VCaP (cell line): ENCODE results near the gene PLGRKT.
A peak's percentile ranks its signal among the peaks of the same experiment; 100 is the strongest.

Experiments
- H3K27ac ChIP-seq: fragments of 450-650 bp; 2 replicates; pipeline ENCODE4 v1.5.1; 2017
- TF ChIP-seq, protein P1 (sequence below): fragments of 450-650 bp; conservative IDR thresholded peaks from 2 replicates; pipeline ENCODE4 v1.5.1; 2017; ENCODE audit warnings: mild to moderate bottlenecking, moderate library complexity

The PLGRKT gene

DNA sequence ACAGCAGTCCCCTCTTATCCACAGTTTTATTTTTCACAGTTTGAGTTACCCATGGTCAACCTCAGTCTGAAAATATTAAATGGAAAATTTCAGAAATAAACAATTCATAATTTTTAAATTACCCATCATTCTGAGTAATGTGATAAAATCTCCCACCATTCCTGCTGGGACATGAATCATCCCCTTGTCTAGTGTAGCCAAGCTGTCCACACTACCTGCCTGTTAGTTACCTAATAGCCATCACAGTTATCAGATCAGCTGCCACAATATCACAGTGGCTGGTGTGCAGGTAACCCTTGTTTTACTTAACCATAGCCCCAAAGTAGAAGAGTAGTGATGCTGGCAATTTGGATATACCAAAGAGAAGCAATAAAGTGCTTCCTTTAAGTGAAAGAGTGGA lies 10.7 kb downstream of the PLGRKT start:
- TF ChIP-seq, protein P1, sequence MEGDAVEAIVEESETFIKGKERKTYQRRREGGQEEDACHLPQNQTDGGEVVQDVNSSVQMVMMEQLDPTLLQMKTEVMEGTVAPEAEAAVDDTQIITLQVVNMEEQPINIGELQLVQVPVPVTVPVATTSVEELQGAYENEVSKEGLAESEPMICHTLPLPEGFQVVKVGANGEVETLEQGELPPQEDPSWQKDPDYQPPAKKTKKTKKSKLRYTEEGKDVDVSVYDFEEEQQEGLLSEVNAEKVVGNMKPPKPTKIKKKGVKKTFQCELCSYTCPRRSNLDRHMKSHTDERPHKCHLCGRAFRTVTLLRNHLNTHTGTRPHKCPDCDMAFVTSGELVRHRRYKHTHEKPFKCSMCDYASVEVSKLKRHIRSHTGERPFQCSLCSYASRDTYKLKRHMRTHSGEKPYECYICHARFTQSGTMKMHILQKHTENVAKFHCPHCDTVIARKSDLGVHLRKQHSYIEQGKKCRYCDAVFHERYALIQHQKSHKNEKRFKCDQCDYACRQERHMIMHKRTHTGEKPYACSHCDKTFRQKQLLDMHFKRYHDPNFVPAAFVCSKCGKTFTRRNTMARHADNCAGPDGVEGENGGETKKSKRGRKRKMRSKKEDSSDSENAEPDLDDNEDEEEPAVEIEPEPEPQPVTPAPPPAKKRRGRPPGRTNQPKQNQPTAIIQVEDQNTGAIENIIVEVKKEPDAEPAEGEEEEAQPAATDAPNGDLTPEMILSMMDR = no peak
- no peak overlapping the region for H3K27ac ChIP-seq

DNA sequence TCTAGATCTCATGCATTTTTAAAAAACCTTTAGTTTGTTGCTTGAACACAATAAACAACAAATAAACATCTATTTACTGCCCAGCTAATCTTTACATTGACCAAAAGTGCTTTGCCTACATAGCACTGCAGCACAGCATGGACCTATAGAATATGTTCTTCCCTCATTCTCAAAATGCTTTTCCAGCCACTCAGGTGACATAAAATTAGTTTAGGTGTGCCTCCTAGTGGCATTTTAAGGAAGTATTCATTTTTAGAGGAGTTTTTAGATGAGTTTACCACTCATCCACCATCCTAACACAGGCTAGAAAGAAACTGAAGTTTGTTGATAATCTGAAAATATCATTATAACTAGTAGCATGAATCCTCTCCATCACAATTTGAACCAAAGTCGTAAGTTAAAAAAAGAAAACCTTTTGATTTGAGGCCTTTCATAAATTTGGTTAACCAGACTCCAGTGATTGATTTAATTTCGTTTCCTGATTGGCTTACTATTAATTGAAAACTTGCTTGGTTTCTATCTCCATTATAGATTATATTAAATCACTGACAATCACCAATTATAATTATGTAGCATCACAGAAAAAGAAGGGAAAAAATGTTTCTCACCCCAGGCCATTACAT lies 12.6 kb downstream of the PLGRKT start:
- TF ChIP-seq, protein P1 = peak; percentile 83
- no peak overlapping the region for H3K27ac ChIP-seq

DNA sequence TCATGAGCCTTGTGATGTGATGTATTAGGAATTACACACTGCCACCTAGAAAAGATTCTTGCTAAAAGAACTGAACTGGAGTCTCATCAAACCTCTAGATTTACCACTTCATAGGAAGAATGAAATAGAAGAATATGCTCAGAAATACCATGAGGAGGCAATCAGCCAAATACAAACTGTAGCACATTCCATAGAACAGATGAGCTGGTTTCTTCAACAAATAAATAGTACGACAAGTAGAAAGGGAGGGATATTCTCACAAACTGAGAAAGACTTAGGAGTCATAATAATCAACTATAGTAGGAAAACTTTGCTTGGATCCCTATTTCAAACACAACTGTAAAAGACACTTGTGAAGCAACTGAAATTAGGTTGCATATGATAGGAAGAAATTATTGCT lies 15.4 kb downstream of the PLGRKT start:
- H3K27ac ChIP-seq = no peak overlapping the region
- TF ChIP-seq, protein P1 = no peak

- TF ChIP-seq, protein P1 = no peak
- no peak overlapping the region for H3K27ac ChIP-seq
These were observed 16.6 kb downstream of the PLGRKT start for GRCh38 chr9:5421163-5421562.

GRCh38 chr9:5419987-5420386 lies 17.7 kb downstream of the PLGRKT start:
- TF ChIP-seq, protein P1 = no peak
- H3K27ac ChIP-seq = no peak overlapping the region

DNA sequence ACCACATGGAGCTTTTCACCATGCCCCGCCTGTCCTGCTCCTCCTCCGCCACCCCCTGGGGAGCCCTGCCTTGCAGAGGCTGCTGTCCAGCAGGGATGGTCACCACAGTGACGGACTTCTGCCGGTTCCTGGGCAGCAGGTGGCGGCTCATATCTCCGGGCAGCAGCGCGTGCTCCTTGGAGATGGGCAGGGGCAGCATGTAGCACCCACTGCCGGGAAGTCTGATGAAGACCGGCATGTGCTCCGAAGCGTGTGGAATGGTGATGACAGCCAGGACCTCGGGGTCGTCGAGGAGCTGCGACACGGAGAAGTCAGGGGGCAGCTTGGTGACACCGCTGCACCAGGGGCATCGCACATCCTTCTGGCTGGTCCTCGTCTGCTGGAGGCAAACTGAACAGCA lies 19.2 kb downstream of the PLGRKT start:
- TF ChIP-seq, protein P1 = no peak
- H3K27ac ChIP-seq = no peak overlapping the region

- TF ChIP-seq, protein P1 = no peak
- H3K27ac ChIP-seq = no peak overlapping the region
These were observed 20.8 kb downstream of the PLGRKT start for GRCh38 chr9:5416953-5417352.
